ENCODE results near the gene B4GALT1. TPM values are rescaled to one million over a fixed set of nuclear protein-coding genes. Genes with fewer than 3 reads are reported as not detected.
"Not testable (repeated sequence)": the region's sequence is repeated elsewhere in the genome, so short reads cannot be mapped to it uniquely, and the experiment has no call there.

B4GALT1 gene
- total RNA-seq, 1 donor from 2014 or later: 37.1 TPM

GRCh38 chr9:33167972-33168461 lies 881 bp upstream of the B4GALT1 start:
- intact Hi-C loops (cut with micrococcal nuclease): loop anchor here (10.0 kb wide), 1 partner anchor 63 kb away; no protein-coding TSS in a partner anchor
- DNase-seq: no peak
- Histone ChIP-seq H3K4me1 (peaks cover 75% of the 10 kb centered on the region), H3K27ac (replicated peaks) (peak overlapping the region; percentile 99), H3K4me3 (peak overlapping the region; percentile 99), H3K36me3 (no peaks in the 10 kb centered on the region), H3K9me3 (replicated peaks) (no peaks in the 10 kb centered on the region), H3K27me3 (ENCODE audit: low read depth) (no peaks in the 10 kb centered on the region)
- no peak for TF ChIP-seq CTCF (IDR thresholded peaks at IDR 0.05; ENCODE audit: borderline replicate concordance)

DNA sequence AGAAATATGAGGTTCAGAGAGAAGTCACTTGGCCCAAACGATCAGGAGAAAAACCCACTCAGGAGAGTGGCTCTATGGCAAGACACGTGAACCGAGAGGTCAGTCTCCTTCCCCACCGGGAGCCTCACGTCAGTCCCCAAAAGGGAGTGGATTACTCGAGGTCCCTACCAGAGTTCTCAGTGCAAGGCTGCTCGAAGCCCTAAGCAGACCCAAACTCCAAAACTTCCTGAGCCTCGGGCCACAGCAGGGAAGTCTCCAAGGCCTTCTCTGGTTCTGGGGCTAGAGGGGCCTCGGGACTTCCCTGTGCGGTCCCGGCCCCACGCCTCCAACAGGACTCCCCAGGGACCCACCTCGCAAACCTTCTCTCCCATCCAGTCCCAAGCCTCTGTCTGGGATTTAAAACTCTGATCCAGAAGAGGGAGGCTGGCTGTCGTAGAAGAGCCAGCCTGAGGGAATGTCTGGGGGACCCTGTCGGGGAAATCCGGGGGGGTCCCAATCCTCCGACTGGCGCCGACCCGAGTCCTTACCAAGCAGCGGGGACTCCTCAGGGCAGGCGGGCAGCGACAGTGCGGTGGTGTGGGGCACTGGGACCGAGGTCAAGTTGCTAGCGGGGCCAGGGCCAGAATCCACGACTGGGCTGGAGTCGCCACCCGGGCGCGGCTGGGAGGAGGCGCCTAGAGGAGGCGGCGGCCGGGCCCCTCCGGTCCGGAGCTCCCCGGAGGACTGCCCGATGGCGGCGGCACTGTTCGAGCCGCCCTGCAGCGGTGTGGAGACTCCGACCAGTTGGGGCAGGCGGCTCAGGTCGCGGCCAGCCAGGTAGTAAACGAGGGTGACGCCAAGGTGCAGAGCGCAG lies 679 bp downstream of the B4GALT1 start:
- DNase-seq: peak; percentile 55
- H3K4me1 ChIP-seq: peaks cover 77% of the 10 kb centered on the region
- H3K36me3 ChIP-seq: no peaks in the 10 kb centered on the region
- intact Hi-C loops (cut with micrococcal nuclease): loop anchor here (10.0 kb wide), 1 partner anchor 62 kb away; no protein-coding TSS in a partner anchor
- no peaks in the 10 kb centered on the region for H3K27me3 ChIP-seq (ENCODE audit: low read depth)
- no peak for TF ChIP-seq CTCF (IDR thresholded peaks at IDR 0.05; ENCODE audit: borderline replicate concordance)
- H3K4me3 ChIP-seq: peak overlapping the region; percentile 99
- H3K9me3 ChIP-seq (replicated peaks): no peaks in the 10 kb centered on the region
- H3K27ac ChIP-seq (replicated peaks): peak overlapping the region; percentile 99

DNA sequence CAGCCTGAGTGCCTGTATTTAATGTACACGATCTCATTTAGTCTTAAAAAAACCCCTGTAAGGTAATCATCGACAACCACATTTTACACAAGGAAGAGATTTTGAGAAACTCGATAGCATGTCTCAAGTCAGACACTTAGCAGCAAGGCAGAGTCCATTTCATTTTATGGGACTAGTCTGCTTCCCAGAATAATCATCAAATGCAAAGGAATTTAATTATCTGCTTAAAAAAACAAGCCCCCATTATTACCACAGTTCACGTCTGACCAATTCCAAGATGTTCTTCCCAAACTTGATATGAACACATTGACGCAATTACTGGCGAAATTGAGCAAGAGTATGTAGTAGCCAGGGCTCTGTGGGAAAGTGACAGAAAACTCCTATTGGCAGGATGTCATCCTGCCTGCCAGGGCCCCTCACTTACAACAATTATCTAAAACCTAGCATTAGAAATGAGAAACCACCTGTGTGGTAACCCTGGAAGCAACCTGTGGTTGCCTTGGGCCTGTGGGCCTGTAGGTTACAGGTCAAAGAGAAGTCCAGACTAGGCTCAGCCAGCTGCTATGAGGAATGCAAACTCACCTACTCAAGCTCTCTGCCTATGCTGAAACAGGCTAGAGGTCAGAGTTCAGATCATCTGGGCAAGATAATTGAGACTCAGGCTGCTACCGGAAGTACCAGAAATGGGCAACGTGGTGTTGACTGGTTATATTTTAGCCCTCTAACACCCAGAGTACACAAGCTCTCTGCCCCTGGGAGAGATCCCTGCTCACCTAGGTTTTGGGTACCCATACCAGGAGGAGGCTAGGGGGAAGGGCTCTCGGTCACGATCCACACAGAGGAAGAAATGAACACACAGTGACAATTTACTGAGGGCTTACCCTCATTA lies 1.6 kb downstream of the B4GALT1 start:
- no peak for DNase-seq
- Histone ChIP-seq H3K27me3 (ENCODE audit: low read depth) (no peaks in the 10 kb centered on the region), H3K36me3 (no peaks in the 10 kb centered on the region), H3K4me1 (peaks cover 77% of the 10 kb centered on the region), H3K4me3 (peak overlapping the region; percentile 99), H3K27ac (replicated peaks) (peak overlapping the region; percentile 99), H3K9me3 (replicated peaks) (no peaks in the 10 kb centered on the region)
- TF ChIP-seq CTCF (IDR thresholded peaks at IDR 0.05; ENCODE audit: borderline replicate concordance): no peak
- intact Hi-C loops (cut with micrococcal nuclease): loop anchor here (10.0 kb wide), 1 partner anchor 61 kb away; no protein-coding TSS in a partner anchor

DNA sequence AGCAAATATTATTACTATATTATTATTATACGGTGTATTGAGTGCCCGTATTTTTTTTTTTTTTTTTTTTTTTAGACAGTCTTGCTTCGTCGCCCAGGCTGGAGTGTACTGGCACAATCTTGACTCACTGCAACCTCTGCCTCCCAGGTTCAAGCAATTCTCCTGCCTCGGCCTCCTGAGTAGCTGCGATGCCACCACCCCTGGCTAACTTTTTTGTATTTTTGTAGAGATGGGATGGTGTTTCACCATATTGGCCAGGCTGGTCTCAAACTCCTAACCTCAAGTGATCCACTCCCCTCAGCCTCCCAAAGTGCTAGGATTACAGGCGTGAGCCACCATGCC lies 2.2 kb downstream of the B4GALT1 start:
- Histone ChIP-seq H3K4me3 (peak overlapping the region; percentile 99), H3K4me1 (peaks cover 80% of the 10 kb centered on the region)
- intact Hi-C loops (cut with micrococcal nuclease): loop anchor here (10.0 kb wide), 1 partner anchor 60 kb away; no protein-coding TSS in a partner anchor

GRCh38 chr9:33164138-33164809 lies 2.9 kb downstream of the B4GALT1 start:
- no peaks in the 10 kb centered on the region for H3K9me3 ChIP-seq (replicated peaks)
- H3K36me3 ChIP-seq: no peaks in the 10 kb centered on the region
- no peak for DNase-seq
- peak overlapping the region; percentile 99 for H3K27ac ChIP-seq (replicated peaks)
- H3K4me1 ChIP-seq: peaks cover 86% of the 10 kb centered on the region
- intact Hi-C loops (cut with micrococcal nuclease): loop anchor here (10.0 kb wide), 1 partner anchor 59 kb away; no protein-coding TSS in a partner anchor
- TF ChIP-seq CTCF (IDR thresholded peaks at IDR 0.05; ENCODE audit: borderline replicate concordance): no peak
- peak overlapping the region; percentile 99 for H3K4me3 ChIP-seq
- H3K27me3 ChIP-seq (ENCODE audit: low read depth): no peaks in the 10 kb centered on the region

More for the DNA sequence above, 2.2 kb downstream of the B4GALT1 start:
- not testable (repeated sequence) for H3K27me3 ChIP-seq (ENCODE audit: low read depth); H3K9me3 ChIP-seq (replicated peaks); H3K36me3 ChIP-seq; DNase-seq
- H3K27ac ChIP-seq (replicated peaks): peak overlapping the region; percentile 99

All from left ventricle myocardium inferior (tissue), 1 donor.